NCI-H1930 (cell line): Measurements from ENCODE around the gene CDC25C.
"Not testable (repeated sequence)": the region's sequence is repeated elsewhere in the genome, so short reads cannot be mapped to it uniquely, and the experiment has no call there.

Experiments
- DNase-seq, 2 experiments: peaks; one replicate each; lab custom pipeline; 2025; lab: John Stamatoyannopoulos, UW

Gene CDC25C

DNA sequence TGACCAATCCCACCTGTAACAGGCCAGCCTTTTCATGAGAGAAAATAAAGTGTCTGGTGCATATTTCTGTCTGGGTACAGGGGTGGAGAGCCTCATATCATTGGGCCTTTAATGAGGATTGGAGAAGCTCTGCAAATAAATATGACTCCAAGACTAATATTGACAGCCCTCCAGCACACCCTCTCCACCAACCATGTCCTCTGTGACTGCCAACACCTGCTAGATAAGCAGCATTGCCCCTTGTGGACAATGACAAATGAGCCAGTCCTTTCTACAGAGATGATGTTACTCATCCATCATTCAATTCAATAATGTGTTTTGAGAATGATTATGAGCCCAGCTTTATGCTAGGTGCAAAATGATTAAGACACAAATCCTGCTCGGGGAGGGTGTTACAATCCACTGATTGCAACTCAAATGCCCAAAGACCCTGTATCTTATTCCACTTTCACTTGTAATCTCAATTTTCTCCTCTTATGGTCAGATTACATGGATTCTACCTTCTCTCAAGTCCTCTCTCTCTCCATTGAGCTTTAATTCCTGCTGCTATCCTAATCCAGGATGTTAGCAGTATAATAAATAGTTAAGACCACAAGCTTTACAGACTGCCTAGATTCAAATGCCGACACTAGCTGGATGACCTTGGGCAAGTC, 55.1 kb downstream of the CDC25C start:
- peak; percentile 26 to 66 for DNase-seq

DNA sequence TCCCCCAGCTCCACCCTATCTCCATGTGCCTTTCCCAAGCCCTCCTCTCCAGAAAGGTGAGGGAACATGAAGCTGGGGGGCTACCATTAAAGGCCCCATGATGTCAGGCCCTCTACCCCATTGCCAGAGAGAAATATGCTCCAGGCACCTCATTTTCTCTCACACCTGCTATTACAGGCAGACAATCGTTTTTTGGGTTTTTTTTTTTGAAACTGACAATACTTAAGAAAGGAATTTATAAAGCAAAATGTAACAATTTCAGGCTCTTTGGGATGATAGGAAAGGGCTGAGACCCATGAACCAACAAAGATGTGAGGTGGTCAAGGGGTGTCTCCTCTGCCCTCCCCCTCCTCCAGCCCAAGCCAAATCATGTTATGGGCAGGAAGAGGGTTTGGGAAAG, 55.7 kb downstream of the CDC25C start:
- DNase-seq, result no peak

DNA sequence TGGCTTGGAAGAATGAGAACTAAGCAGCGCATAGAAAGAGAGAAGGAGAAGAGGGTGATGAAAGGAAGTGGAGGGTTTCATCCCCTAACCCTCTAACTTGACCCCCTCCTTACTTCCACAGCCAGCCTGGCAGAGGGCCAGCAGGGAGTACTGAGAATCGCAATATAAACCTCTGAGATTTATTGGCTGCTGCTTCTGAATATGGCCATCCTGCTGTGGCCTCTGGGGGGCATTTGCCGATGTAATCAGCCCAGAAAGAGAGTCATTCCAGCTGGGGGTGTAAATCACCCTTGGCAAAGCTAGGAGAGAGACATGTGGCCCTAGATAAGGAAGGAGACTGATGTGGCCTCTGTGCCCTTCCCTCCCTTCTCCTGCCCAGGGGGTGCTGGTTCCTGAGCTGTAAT, 56.2 kb downstream of the CDC25C start:
- DNase-seq, result peak in 1 of 2 experiments; percentile 6

DNA sequence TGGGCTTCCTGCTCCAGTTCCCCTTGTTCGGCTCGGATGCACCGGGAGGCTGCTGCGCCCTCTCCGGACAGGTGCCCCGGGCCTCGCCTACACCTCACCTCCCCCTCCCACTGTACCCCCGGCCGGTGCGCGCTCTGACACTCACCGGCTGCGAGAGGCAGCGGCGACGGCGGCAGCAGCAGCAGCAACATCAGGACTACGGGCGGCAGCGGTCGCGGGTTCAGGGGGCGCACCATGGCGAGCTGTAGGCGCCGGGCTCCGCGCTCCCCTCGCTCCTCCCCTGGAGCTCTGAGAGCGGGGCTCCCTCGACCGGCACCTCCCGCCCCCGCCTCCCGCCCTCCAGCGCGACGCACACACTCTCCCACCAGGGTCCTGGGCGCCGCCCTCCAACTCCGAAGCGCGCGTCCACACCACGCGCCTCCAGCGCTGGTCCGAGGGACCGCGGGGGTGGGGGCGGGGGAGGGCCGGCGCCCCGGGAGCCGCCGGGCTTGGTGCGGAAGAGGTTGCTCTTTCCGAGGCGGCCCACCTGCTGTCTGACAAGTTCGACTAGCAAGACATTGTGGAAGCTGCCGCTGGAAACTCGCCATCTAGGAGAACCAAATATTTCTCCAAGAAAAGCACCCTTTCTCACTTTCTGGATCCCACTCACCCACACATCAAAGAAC, 57.3 kb downstream of the CDC25C start, which contains the start of gene GFRA3:
Gene GFRA3, minus strand, starts transcription at position 433 of the 665 bp plus-strand sequence. Its CDS starts 197 bp downstream, at position 236.
- no peak for DNase-seq

DNA sequence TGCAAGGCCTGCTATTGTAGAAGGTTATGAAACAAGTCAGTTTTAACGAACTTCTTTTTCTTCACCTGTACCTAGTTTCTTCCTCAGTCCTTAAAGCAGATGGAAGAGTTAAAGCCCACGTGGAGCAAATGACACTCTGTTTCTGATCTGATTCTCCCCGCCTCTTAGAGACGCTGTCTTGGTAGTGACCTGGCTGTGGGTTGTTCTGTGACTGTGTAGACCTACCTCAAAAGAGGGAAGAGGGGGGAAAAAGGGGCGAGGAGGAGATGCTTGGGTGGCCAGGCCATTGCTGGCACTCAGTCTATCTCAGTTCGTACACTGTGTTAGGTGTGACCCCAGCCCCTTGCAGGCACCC, 57.8 kb downstream of the CDC25C start:
- DNase-seq, result no peak

DNA sequence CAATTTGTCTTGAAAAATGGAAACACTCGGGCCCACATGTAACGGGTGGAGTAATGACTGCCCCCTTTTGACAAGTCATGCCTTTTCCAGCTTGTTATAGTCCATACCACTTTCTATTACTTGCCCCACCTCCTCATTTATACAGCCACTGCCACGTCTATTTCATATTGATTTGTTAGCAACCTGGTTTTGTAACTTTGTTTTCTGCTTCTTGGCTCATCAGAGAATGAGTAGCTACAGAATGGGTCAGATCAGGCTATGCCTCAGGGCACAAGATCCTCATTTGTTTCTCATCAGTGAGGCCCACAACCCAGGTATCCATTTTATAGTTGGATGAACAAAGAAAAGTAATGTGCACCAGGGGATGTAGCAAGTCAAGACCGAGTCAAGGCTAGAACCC, 58.9 kb downstream of the CDC25C start:
- no peak for DNase-seq

DNA sequence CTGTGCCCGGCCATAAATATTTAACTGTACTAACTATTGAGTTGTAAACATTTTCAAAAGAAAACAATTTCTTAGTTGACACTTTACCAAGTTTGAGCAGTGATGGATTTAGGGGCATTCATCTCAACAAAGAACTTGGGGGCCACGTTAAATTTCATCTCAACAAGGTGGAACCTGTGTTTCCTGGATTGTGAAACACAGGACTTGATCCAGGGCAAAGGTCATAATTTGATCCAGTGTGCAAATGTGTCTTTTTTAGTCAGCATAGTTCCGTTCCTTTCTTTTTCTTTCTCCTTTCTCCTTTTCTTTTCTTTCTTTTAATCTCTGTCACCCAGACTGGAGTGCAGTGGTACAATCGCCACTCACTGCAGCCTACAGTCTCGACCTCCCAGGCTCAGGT, 60.3 kb downstream of the CDC25C start:
- DNase-seq, result no peak

DNA sequence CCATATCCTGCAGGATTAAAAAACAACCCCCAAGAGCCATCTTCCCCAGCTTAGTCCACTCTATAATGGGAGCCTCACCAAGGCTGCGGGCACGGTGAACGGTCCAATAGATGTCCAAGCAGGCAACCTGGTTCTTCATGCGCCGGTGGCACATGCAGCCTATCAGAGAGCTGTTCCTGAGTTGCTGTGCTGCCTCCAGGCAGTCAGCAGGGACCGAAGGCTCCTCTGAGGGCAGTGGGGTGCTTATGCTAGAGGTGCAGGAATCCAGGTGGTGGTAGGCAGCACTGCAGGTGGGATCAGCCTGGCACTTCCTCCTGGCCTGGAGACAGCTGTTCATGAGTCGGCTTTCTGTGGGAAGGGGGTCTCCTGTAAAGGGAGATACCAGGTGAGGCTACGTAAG, 67.4 kb downstream of the CDC25C start:
- DNase-seq, result no peak

DNA sequence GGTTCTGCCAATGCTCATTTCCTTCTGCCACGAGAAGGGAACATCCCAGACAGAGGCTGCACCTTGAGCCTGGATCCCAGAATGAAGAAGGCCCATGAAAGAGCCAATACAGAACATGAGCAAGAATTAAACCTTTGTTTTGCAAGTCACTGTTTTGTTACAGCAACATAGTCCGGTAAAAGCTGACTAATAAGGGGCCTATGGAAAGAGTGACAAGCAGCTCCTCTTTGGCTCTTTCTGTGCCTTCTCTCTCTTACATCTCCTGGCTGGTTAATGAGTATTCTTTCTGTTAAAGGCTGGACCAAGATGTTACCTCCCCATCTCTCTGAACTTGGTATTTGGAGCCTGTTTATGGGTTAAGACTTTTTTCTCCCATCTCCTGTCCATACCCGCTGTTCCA, 68.0 kb downstream of the CDC25C start:
- no peak for DNase-seq

DNA sequence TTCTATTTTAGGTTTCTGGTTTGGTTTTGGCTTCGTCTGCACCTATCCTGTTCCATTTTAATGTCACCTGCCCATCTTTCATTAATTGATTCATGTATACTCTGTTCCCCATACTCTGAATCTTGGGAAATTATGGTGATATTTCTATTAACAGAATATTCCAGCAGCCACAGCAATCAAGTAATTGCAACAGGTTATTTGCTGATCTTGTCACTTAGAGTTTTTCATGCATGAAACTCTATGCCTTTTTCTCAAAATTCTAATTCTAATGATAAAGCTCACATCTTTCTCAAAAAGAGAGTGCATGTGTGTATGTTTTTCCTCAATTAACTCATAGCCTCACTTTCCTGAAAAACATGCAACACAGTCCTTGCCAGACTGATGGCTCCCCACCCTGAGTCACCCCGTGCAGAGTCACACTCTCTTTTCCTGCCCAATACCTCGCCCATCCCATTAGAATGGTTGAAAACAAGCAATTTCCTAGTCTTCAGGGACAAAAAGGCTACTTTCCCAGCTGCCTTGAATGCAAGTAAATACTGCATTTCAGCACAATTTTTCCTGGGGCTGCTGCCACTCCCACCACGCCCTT, 72.8 kb downstream of the CDC25C start:
- no peak for DNase-seq

DNA sequence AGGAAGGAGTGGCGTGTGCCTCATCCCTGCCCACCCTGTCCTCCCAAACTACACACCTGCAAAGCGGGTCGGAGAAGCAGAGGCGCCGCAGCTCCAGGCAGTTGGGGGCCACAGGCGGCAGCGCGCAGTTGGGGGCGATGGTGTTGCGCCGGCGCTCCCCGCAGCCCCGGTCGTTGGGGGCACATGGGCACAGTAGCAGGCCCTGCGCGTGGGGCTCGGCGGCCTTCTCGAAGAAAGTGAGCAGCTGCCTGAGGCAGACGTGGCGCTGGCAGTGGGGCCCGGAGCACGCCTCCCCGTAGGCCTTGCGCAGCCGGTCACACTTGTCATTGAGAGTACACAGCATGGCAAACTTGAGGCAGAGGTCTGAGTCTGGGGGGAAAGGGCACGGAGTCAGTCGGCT, 74.0 kb downstream of the CDC25C start:
- no peak for DNase-seq

DNA sequence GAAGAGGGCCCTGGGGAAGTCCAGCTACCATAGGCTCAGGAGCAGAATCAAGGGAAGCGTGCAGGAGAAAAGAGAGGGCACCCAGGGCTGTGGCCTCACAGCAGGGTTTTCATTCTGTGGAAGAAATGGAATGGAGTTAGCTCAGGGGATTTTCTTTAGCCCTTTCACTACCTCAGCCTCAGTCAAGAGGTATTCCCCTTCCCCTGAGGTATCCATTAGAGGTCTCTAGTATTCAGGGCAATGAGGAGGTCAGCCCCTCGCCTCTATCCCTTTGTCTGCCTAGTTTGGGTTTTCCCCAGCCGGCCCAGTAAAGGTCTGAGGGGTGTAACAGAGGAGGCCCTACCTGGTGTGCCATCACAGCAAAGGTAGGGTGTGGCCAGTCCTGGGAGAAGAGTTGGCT, 78.7 kb downstream of the CDC25C start:
- DNase-seq, result no peak

DNA sequence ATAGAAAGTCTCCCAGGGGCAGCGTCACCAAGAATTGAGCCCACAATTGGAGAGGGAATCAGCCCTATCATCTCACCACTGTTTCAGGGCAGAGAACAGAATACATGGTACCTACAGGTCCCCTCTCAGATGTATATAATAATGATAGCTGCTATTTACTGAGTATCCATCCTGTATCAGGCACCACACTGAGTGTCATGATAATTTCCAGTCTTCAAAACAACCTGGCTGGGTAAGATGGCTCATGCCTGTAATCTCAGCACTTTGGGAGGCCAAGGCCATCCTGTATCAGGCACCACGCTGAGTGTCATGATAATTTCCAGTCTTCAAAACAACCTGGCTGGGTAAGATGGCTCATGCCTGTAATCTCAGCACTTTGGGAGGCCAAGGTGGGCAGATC, 83.8 kb downstream of the CDC25C start:
- DNase-seq, result not testable (repeated sequence)

DNA sequence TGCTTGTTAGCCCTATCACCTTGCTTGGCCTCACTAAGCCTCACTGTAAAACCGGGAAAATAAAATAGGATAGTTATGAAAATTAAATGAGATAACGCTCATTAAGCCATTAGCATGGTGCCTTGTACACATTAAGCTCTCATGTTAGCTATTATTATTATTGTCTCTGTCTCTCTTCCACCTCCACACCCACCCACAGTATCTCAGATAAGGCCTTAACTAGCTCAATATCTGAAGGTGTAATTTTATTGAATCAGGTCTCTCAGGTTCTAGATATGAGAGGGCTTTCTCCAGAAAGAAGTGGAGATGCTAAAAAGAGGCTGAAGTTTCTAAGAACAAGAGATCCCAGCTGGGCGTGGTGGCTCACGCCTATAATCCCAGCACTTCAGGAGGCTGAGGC, 84.8 kb downstream of the CDC25C start:
- no peak for DNase-seq

DNA sequence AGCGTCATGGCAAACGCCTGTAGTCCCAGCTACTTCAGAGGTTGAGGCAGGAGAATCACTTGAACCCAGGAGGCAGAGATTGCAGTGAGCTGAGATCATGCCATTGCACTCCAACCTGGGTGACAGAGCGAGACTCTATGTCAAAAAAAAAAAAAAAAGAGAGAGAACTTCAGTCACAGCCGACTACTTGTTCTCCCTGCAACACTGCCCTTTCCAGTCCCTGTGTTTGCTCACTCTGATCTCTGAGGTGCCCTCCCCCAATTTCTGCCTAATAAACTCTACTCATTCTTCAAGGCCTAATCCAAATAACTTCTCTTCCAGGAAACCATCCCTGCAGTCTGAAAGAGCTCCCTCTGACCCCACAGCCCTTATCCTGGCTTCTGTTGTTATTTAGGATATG, 85.3 kb downstream of the CDC25C start:
- DNase-seq, result no peak

DNA sequence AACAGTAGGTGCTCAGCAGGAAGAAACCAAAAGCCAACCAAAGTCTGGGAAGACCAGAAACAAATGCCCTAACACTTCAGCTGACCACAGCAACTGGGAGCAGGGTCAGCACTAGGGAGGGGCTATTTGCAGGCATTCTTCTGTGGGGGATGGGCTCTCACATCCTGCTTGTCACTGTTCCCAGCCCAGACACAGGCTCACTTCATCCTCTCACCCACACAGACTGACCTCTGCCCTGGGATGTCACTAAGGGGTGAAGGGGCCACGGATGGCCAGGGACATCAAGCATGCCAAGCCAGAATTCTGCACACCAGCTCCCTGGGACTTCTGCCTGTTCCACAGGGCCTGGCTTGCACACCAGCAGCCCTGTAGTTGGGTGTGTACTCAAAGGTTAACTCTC, 85.9 kb downstream of the CDC25C start:
- DNase-seq, result no peak

DNA sequence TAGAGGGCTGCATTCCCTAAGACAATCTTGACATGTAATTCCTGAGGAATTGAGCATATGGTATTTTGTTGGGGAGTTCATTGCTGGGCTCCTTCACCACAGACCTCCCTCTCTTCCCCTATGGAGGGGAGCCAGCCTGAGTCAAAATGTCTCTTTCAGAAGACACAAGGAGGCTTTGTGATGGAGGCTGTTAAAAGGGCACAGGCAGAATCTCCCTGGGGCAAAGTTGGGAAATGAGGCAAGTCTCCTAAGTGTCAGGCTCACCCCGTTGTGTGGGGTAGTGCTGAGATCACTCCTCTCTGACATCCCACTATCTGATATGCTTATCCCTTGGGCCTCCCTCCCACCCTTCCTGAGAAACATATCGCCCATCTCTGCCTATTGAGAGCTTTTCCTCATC, 87.8 kb downstream of the CDC25C start:
- no peak for DNase-seq

DNA sequence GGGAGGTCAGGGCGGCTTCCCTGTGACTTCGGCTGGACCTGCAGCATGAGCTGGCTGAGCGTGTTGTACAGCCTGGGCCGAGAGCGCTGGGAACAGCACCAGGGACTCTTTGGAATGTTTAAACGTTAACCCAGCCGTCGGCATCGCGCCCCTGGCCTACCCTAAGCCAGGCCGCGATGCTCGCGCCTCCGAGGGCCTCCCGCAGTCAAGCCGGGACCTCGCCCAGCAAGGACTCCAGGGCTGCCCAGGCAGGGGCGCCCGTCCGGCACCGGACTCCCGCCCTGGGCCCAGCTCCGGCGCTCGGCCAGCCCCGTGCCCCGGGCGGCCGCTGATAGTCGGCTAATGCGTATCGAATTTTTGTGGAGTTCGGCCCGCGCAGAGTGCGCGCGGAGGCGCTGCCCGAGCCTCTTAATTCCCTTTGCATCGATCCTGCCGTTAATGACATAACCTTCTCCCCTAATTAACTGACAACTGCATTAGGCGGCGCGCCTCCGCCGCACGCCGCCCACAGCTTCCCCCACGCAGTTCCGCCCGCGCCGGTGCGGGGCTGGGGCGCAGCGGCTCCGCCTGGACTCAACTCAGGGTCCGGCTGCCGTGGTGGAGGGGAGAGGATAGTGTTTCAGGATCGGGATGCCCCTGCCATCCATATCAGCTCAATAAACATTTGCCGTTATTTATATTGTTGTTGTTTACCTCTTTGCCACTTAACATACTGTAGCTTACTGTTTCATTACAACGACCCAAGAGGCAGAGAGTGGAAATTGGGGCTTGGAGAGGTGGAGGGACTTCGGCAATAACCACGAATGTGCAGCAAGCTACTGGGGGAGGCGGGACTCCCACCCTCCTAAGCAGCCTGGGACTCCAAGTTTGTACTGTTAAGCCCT, 89.7 kb downstream of the CDC25C start:
- DNase-seq, result peak in 1 of 2 experiments; percentile 8

DNA sequence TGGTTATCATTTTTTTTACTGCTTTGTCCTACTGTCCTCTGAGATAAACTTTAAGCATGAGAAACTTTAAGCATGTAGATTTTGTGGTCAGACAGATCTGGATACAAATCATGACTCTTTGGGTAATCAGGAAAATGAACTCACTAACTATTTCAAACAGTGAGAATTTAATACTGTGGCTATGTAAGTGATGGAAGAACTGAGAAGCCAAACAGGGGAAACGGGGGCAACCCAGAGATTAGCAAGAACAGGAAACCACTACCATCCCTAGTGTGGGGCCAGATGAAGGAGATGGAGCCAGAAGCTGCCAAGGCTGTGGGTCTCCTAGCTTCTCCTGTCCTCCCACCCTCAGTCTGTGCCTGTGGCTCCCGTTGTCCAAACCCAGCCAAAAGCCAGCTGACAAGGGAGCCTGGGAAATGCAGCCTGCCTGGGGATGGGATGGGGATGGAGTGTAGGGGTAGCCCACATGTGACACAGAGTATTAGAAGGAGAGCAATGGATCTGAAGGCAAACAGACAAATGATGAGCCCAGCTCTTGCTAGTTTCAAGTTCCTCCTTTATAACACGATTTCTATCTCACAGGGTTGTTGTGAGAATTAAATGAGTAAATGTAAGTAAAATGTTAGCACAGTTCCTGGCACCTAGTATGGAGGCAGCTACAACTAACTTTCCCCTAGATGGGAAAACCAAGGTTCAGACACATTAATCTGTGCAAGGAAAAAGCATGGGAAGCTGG, 90.8 kb downstream of the CDC25C start:
- DNase-seq, result no peak

DNA sequence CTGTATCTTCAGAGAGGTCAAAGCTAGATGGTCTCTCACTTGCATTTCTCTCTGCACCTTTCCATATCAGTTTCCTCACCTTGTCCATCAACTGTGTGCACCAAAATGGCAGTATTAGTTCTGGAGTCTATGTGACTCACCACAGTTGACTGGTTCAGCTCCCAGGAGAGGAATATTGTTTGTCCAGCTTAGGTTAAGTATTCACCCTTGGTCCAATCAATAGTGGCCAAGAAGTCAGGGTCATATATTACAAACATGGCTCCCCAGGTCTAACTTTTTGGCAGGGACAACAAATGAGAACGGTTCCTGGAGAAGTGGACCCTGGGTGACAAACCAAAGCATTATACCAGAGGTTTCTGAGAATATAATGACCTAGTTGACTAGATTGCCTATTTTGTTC, 93.6 kb downstream of the CDC25C start:
- DNase-seq, result no peak
